GM12865 (cell line): ENCODE data around the gene WDR64.

Experiments used
- DNase-seq: peaks from one replicate; pipeline ENCODE4 v3.0.0; 2010; ENCODE audit warnings: low read depth
- H3K4me3 ChIP-seq: 2 replicates; pipeline ENCODE4 v1.5.1; 2011; ENCODE audit warnings: mild to moderate bottlenecking, low read depth, low read length, control low read depth
- CTCF ChIP-seq: IDR thresholded peaks from 2 replicates; pipeline ENCODE4 v1.5.1; 2011; ENCODE audit warnings: low read length, control low read depth, low read depth, inconsistent platforms; ENCODE audit not compliant: insufficient read depth; ENCODE audit errors: missing control alignments

The WDR64 gene

GRCh38 chr1:241615043-241615974 is 36.8 kb upstream of the WDR64 start:
- TF ChIP-seq CTCF: no peak
- DNase-seq: no peak
- H3K4me3 ChIP-seq: no peak overlapping the region

GRCh38 chr1:241617426-241617825 is 34.7 kb upstream of the WDR64 start:
- no peak overlapping the region for H3K4me3 ChIP-seq
- no peak for TF ChIP-seq CTCF
- no peak for DNase-seq

GRCh38 chr1:241622669-241623068 is 29.4 kb upstream of the WDR64 start:
- no peak for DNase-seq
- H3K4me3 ChIP-seq: no peak overlapping the region
- TF ChIP-seq CTCF: no peak

- TF ChIP-seq CTCF: no peak
- no peak for DNase-seq
- H3K4me3 ChIP-seq: no peak overlapping the region
Measured at GRCh38 chr1:241624935-241625334, 27.1 kb upstream of the WDR64 start.

- DNase-seq: peak; percentile 76
- peak; percentile 51 for TF ChIP-seq CTCF
- H3K4me3 ChIP-seq: no peak overlapping the region
Measured at GRCh38 chr1:241627453-241628259, 24.4 kb upstream of the WDR64 start.

- TF ChIP-seq CTCF: no peak
- DNase-seq: no peak
- H3K4me3 ChIP-seq: no peak overlapping the region
Measured at GRCh38 chr1:241630005-241630404, 22.1 kb upstream of the WDR64 start.

GRCh38 chr1:241630476-241630875 is 21.6 kb upstream of the WDR64 start:
- TF ChIP-seq CTCF: no peak
- no peak overlapping the region for H3K4me3 ChIP-seq
- no peak for DNase-seq
